8988T (cell line): ENCODE measurements around the gene ZDHHC5.
A peak's percentile ranks its signal among the peaks of the same experiment; 100 is the strongest.
"Not testable (repeated sequence)": the region's sequence is repeated elsewhere in the genome, so short reads cannot be mapped to it uniquely, and the experiment has no call there.

Experiments used
- DNase-seq: peaks from one replicate; pipeline ENCODE4 v3.0.0; 2011

Gene ZDHHC5

DNA sequence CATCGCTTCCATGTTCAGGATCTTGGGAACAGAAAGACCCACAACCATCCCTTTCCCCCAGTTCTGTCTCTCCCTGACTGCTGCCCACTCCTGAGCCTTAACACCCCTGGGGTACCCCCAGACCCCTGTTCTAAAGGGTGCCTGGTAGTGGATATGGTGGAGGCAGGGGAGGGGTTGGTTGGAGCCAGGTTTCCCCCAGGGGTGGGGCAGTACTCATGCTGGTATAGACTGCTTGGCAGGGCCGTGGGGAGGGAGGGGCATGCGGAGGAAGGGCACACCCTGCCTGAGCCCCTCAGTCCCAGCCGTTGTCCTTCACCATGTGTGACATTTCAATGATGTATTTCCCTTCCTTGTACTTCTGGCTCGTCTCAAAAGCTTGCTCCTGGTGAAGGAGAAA lies 22.2 kb upstream of the ZDHHC5 start:
- no peak for DNase-seq

DNA sequence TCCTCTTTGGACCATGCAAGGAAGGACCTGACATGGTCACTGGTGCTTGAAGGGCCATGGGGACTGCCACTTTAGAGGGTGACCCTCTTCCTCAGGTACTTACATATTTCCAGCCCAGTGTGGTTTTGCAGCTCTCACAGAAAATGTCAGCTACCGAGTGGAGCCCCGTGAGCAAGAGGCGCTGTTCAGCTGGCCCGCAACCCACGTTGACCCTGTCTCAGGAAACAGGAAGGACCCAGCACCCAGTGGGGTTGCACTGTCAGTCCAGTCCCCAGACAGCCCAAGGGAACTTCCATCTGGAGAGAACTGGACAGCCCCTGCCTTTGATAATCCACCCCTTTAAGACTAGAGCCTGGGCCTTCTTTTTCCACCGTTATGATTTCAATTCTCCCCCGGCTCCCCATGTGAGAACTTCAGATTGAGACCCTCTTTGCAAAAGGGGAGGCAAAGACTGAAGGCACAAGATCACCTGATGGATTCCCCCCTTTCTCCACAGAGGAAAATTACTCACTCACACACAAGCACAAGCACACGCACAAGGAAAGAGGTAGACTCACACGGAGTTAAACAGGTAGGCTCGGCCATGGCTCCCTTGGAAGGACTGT lies 21.6 kb upstream of the ZDHHC5 start:
- DNase-seq: no peak

DNA sequence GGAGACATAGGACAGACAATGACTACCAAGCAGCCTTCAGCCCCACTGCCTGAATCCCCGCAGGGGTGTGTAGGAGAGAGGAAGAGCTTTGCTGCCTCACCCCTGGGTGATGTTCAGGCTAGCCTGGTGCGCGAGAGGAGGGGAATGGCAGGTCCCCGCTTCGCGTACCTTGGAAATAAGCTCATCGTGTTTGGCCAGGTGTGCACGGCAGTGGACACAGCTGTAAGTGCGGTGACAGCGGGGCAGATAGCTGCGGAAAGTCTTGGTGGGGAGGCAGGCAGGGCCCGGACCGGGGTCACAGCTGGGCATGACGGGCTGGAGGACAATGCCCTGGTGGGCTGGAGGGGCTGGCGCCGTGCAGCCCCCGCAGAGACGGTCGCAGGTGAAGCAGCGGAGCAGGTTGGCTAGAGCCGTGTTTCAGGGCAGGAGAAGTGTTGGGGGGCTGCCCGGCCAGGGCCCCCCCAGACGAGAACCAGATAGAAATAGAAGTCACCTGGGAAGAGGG lies 21.1 kb upstream of the ZDHHC5 start:
- DNase-seq: no peak

DNA sequence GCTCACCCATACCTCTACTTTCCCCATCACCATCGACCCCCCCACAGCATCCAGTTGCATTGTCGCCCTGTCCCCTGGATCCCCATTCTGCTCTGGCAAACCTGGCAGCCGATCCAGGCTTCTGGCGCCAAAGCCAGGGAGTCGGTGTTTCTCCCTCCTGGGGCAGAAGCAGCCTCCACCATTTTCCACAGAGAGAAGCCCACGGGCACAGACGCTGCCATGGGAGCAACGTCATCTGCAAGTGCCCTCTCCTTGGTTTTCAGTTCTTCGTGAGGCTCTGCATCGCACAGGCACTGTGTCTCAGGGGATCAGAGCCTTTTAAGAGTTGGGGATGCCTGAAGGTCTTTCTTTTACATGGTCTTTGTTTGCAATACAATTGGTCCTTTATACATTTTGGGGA lies 20.5 kb upstream of the ZDHHC5 start:
- no peak for DNase-seq

DNA sequence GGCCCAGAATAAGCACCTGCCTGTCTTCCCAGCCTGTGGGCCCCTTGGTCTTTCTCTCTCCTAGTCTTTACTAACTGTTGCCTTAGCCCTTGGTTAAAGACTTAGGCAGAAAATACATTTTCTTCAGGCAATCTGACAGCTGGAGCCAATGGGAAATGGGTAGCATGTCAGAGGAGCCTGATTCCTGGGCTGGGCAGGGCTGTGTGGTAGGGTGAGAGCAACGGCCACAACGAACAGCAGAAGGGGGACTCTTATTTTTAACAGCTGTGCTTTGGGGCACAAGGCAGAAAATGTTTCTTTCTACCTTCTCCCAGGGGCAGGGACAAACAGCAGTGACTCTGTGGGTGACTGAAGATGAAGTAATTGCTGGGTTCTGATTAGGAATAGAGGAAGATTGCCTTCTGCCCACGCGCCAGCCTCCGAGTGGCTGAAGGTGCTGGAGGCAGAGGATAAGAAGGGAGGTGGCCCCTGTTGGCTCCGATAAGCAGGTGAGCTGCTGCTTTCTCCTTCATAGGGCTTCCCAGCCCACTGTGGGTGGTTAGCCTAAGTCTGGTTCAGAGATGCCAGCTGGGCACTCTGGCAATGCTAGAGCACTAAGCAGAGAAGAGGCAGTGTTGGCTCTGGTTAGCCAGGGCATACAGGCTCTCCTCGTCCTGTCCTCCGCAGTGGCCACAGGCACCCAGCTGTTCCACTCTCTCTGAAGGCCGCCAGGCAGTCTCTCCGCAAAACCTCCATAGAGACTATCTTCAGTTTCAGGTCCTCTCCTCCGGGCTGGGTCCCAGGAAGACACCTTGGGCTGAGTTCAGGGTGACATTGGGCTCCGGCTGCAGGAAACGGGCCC lies 19.7 kb upstream of the ZDHHC5 start:
- DNase-seq: no peak

DNA sequence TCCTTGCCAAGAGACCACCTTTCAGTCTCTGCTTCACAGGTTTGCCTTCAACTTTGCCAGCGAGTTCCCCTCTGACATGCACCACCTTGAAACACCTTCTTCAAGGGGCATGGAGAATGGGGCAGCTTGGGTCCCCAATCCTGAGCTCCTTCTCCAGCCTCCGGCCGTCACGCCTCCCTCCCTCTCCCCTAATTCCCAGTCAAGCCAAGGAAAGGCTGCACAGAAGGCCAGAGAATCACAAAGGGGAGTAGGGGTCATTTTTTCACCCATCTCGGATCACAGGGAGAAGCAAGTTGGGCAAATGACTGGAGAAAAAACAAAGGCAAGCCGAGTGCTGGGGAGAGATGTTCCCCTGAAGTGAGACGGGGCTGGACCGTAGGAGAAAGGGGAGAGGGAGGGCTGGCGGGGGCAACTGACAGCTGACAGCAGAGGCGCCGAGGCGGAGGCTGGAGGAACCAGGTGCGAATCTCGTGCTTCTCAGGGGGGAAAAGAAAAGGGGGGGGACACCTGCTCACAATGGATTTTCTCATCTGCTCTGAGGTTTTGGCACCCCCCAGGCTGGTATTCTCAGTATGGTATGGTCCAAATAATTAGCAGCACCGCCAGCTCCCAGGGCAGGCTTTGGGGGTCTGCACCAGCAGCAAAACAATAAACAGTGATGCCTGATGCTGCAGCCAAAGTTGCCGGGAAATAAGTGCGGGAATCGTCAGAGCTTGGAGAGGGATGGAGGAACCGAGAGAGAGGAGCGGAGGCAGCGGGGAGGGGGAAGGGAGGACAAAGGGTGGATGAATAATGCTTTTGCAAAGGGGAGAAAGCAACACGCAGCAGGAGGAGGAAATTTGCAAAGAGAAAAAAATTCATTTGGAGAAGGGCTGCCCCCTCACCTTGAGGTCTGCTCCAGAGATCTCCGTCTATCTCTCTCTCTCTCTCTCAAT lies 18.8 kb upstream of the ZDHHC5 start:
- no peak for DNase-seq

DNA sequence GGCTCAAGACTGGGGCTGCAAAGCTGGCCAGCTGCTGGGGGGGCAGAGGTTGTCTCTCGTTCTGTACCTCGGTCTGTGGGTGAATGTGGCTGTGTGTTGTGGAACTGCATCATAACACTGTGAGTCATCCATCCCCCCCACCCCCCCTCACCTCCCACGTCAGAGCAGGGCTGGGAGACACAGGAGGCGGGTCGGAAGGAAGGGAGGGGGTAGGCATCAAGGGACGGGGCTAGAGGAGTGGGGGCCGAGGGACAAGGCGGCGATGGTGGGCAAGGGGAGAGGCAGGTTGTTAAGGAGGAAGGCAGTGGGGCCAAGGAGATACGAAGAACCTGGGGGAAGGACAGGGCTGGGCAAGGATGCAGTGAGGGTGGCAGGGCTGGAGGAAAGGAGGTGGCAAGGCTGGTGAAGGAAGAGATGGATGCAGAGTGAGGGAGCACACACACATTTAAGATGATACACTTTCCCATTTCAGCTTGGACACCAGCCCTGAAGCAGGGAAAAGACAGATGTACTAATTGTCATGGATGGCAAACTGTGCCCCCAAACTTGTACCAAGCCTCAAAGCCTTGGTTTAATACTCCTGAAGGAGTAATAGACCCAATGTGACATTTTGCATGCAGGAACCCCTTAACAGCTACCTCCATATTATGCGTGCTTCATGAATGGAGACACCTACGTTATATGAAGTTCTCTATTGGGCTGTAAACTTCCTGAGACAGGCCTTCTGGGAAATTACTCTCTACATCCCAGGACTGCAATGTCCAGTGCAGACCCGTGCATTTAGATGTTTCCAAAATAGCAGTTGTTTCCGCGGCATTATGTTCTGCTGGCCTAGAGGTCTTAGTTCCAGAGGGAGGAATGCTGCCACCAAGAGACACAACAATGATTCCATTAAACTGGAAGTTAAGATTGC lies 17.8 kb upstream of the ZDHHC5 start, which contains the start of gene YPEL4:
TSS of gene YPEL4 (minus strand) at position 87 of the 913 bp plus-strand sequence. CDS start 2,805 bp downstream, outside the sequence.
- DNase-seq: no peak

DNA sequence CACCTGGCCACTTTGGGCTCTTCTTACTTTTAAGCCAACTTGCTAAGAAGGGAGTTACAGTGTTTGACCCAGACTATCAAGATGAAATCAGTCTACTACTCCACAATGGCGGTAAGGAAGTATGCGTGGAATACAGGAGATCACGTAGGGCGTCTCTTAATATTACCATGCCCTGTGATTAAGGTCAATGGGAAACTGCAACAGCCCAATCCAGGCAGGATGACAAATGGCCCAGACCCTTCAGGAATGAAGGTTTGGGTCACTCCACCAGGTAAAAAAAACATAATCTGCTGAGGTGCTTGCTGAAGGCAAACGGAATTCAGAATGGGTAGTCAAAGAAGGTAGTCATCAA lies 17.2 kb upstream of the ZDHHC5 start:
- DNase-seq: no peak

DNA sequence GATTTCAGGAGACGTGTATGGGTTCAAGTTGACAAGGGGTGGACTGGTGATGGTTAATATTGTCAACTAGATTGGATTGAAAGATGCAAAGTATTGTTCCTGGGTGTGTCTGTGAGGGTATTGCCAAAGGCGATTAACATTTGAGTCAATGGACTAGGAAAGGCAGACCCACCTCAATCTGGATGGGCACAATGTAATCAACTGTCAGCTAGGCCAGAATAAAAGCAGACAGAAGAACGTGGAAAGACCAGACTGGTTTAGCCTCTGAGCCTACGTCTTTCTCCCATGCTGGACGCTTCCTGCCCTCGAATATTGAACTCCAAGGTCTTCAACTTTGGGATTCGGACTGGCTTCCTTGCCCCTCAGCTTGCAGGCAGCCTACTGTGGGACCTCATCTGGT lies 16.5 kb upstream of the ZDHHC5 start:
- no peak for DNase-seq

DNA sequence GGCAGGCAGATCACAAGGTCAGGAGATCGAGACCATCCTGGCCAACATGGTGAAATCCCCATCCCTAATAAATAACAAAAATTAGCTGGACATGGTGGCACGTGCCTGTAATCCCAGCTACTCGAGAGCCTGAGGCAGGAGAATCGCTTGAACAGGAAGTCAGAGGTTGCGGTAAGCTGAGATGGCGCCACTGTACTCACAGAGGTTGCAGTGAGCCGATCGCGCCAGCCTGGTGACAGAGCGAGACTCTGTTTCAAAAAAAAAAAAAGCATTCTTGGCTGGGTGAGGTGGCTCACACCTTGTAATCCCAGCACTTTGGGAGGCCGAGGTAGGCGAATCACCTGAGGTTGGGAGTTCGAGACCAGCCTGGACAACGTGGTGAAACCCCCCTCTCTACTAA lies 15.7 kb upstream of the ZDHHC5 start:
- DNase-seq: not testable (repeated sequence)

DNA sequence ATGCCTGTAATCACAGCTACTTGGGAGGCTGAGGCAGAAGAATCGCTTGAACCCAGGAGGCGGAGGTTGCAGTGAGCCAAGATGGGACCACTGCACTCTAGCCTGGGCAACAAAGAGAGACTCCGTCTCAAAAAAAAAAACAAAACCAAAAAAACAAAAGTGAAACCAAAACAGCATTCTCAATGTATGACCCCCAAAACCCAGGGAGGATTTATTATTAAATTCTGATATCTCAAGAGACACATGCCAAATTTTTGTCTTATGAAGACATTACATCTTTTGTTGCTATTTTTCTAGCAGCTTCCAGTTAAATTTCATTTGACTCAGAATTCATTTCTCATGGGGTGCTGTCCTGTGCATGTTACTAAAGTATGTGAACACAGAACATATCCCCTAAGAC lies 15.3 kb upstream of the ZDHHC5 start:
- no peak for DNase-seq

DNA sequence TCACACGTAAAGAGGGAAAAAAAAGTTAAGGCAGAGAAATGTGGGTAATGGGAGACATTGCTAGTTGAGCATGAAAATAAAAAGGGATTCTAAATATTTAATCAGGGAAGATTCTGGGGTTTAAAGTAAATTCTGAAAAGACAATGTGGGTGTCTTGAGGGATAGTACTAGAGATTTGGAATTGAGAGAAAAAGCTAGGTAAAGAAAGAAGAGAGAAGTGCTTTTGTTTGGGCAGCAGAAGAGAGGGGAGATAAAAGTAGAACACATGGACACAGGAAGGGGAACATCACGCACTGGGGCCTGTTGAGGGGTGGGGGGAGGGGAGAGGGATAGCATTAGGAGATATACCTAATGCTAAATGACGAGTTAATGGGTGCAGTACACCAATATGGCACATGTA lies 14.8 kb upstream of the ZDHHC5 start:
- no peak for DNase-seq

DNA sequence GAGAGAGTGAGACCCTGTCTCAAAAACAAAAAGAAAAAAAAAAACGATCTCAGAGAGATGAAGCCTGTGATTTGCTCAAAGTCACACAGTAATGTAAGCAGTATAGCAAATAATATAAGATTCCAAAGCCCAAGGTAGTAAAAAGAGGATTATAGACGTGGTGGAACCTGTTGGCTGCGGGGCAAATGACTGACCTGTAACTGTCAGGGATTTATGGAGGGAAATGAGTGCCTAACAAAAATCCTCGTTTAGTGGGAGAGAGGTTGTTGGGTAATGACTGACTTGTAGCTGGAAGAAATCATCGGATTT lies 11.1 kb upstream of the ZDHHC5 start:
- no peak for DNase-seq

DNA sequence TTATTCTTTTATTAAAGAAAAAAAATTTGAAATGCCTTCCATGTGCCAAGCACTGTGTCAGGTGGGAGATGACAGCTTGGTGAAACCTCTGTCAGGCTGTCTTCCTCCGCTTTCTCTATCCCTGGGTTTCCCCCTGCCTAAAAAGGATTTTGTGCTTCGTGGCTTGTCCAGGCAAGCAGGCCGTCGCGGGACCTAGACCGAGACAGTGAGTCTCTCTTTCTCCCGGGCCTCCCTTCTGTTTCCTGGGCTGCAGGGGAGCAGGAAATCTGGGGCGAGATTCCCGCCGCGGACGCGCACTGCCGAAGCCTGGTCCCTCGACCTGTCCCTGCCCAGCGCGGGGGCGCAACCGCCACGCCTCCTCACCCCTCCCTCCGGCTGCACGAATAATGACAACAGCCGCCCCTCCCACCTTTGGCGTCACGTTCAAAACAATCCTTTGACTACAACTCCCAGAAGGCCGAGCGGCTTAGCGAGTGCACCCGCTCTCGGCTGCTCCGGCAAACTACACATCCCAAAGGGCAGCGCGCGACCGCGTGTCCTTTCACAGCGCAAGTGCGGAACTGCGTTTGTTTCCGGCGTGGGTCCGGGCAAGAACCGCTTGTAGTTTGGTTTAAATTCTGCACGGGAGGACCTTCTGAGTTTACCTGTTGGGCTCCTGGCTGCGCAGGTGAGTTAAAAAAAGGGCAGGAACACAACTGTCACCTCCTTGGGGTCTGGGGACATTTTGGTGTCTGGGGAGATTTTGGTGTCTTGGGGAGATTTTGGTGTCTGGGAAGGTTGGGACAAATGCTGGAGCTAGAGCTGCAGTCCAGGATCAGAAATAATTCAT lies 10.5 kb upstream of the ZDHHC5 start, which contains the start of gene CLP1:
TSS of gene CLP1 (plus strand) at position 569 of the 829 bp plus-strand sequence. CDS start 1,715 bp downstream, outside the sequence.
- peak; percentile 90 for DNase-seq

DNA sequence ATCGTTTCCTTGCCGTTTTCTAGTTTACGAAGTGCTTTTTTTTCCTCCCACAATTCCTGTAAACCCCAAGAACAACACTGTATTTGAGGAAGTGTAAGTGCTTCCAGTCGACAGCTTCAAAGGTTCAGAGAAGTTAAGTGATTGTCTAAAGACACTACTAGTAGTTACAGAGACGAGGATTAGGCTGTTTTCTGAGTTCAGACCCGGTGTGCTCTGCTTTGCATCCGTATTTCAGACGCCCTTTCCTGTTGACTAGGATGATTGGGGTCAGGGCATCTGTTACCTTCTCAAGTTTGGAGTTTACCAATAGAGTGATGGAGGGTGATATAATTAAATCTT lies 9.9 kb upstream of the ZDHHC5 start:
- DNase-seq: no peak

DNA sequence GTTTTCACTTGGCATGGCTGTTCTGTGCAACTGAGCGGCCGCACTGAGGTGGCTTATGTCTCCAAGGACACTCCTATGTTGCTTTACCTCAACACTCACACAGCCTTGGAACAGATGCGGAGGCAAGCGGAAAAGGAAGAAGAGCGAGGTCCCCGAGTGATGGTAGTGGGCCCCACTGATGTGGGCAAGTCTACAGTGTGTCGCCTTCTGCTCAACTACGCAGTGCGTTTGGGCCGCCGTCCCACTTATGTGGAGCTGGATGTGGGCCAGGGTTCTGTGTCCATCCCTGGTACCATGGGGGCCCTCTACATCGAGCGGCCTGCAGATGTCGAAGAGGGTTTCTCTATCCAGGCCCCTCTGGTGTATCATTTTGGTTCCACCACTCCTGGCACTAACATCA lies 8.2 kb upstream of the ZDHHC5 start:
- DNase-seq: no peak

DNA sequence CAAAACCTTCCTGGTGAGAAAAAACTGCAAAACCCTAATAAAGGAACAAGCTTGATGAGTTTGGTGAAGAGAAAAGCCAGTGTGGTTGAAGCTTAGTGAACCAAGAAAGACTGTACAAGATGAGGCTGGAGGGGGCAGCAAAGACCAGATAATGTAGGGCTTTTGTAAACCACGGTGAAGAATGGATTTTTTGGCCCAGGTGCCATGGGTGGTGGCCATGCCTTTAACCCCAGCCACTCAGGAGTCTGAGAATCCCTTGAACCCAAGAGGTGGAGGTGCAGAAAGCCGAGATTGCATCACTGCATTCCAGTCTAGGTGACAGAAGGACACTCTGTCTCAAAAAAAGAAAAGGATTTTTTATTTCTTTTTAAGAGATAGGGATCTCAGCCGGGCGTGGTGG lies 5.0 kb upstream of the ZDHHC5 start:
- DNase-seq: no peak

DNA sequence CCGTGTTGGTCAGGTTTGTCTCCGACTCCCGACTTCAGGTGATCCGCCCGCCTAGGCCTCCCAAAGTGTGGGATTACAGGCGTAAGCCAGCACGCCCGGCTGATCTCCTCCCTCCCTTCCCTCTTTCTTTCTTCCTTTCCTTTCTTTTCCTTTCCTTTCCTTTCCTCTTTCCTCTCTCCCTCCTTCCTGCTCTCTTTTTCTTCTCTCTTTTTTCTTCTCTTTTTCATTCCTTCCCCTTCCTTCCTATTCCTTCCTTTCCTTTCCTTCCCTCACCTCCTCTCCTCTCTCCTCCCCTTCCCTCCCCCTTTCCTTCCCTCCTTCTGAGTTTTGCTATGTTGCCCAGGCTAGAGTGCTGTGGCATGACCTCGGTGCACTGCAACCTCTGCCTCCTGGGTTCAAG lies 3.9 kb upstream of the ZDHHC5 start:
- no peak for DNase-seq

DNA sequence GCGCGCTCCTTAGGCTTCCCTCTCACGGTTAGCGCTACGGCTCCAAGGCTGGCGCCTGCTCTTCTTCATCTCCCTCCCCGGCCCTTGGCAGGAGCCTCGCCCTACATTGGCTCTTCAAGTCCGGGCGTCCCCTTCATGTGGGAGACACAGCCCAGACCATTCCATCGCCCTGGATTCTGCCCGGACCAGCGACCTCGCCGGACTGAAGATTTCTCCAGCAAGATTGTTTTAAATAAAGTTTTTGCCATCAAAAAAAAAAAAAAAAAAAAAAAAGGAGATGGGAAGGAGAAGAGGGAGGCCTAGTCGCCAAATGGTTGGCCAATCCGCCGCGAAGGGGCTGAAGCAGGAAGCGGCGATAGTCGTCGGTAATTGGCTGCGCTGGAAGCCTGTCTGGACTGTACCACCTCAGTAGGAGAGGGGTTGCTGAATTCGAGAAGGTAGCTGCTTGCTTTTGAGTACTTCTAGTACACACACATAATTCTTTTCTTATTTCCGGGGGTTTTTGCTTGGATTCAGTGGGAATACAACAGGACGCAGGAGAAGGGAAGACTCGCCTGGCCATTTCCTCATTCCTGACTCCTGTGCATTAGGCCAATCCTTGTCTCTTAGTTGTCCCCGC lies 688 bp upstream of the ZDHHC5 start:
- DNase-seq: peak; percentile 89

DNA sequence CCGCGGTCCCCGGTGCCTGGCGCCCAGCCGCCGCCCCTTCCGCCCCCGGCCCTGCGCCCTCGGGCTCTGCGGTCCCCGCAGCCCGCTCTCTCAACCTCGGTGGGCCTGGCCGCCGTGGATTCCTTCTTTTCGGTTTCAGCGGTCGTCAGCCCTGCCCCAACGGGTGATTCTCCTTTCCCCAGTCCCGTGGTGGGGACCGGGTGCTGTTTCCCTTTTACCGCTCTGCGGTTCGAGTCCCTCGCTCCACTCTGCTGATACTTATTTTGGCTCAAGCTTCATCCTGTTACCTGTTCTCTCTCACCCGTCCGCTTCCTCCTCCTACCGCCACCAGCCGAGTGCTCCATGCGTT lies 494 bp downstream of the ZDHHC5 start:
- DNase-seq: peak; percentile 36

DNA sequence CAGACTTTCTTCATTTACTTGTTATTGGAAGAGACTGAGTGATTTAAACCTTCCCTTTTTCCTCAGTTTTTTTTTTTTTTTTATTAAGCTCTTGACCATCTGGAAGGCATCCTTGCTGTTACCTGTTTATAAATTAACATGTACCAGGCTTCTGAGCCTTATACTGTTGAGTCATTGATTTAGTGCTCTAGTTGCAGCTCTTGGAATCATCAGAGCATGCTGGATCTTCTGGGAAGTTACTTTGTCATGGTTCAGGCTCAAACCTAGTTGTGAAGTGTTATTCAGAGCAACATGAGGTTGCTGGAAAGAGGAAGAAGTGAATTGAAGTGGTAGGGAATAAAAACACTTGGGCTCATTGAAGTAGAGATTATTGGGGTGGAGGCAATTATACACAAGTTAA lies 6.3 kb downstream of the ZDHHC5 start:
- no peak for DNase-seq
